GM23338 (cell line): ENCODE data around the gene SULT6B1. TPM values are rescaled to one million over a fixed set of nuclear protein-coding genes. Genes with fewer than 3 reads are reported as not detected.

Source experiments
- ATAC-seq: fragments of 200-7000 bp; cut with Tn5 transposase; 3 replicates; pipeline ENCODE4 v1.9.1; 2020
- DNase-seq: peaks from one replicate; pipeline ENCODE4 v3.0.0-alpha.2; 2015; ENCODE audit warnings: low spot score
- H2AFZ ChIP-seq: fragments of 200-600 bp; sonication (generic); 2 replicates; pipeline ENCODE4 v1.8.0; 2016; ENCODE audit warnings: antibody characterized with exemption, mild to moderate bottlenecking, moderate library complexity
- H3F3A ChIP-seq: fragments of 200-600 bp; sonication (generic); replicated peaks from 2 replicates; pipeline ENCODE4 v1.8.0; 2017; ENCODE audit warnings: antibody characterized with exemption, mixed run types, low read depth
- H3K27ac ChIP-seq: fragments of 200-600 bp; sonication (generic); 2 replicates; pipeline ENCODE4 v1.6.1; 2016; ENCODE audit warnings: low read depth
- H3K27me3 ChIP-seq: fragments of 200-600 bp; sonication (generic); 2 replicates; pipeline ENCODE4 v1.8.0; 2016; ENCODE audit warnings: mild to moderate bottlenecking, mixed run types, moderate library complexity; ENCODE audit not compliant: insufficient read depth
- H3K36me3 ChIP-seq: fragments of 200-600 bp; sonication (generic); 2 replicates; pipeline ENCODE4 v1.8.0; 2016; ENCODE audit warnings: mild to moderate bottlenecking; ENCODE audit not compliant: insufficient read depth
- H3K4me1 ChIP-seq: fragments of 200-600 bp; sonication (generic); 2 replicates; pipeline ENCODE4 v1.8.0; 2016; ENCODE audit warnings: mild to moderate bottlenecking, moderate library complexity; ENCODE audit not compliant: insufficient read depth
- H3K4me2 ChIP-seq: fragments of 200-600 bp; sonication (generic); 2 replicates; pipeline ENCODE4 v1.7.1; 2017; ENCODE audit warnings: mixed run types
- H3K4me3 ChIP-seq: fragments of 200-600 bp; sonication (generic); 2 replicates; pipeline ENCODE4 v1.6.1; 2016; ENCODE audit warnings: mixed run types
- H3K79me2 ChIP-seq: fragments of 200-600 bp; sonication (generic); replicated peaks from 2 replicates; pipeline ENCODE4 v1.8.0; 2017; ENCODE audit warnings: mild to moderate bottlenecking; ENCODE audit not compliant: insufficient read depth
- H3K9me2 ChIP-seq: fragments of 200-600 bp; sonication (generic); 2 replicates; pipeline ENCODE4 v1.8.0; 2017; ENCODE audit not compliant: insufficient read depth
- H4K20me1 ChIP-seq: fragments of 200-600 bp; sonication (generic); replicated peaks from 2 replicates; pipeline ENCODE4 v1.8.0; 2017; ENCODE audit warnings: mild to moderate bottlenecking; ENCODE audit not compliant: insufficient read depth
- H3K27ac Mint-ChIP-seq: 2 replicates; pipeline ENCODE4 v1.8.0; 2020; ENCODE audit warnings: inconsistent platforms, mild to moderate bottlenecking, moderate library complexity, mixed read lengths
- H3K27me3 Mint-ChIP-seq: 3 replicates; pipeline ENCODE4 v1.8.0; 2022; ENCODE audit warnings: low read depth, mild to moderate bottlenecking, moderate library complexity, mixed read lengths, inconsistent platforms; ENCODE audit not compliant: insufficient read depth, poor library complexity
- H3K36me3 Mint-ChIP-seq: 3 replicates; pipeline ENCODE4 v1.8.0; 2021; ENCODE audit warnings: low read depth, mild to moderate bottlenecking, inconsistent platforms, moderate library complexity, mixed read lengths
- H3K4me1 Mint-ChIP-seq: 3 replicates; pipeline ENCODE4 v1.8.0; 2020; ENCODE audit warnings: mild to moderate bottlenecking, inconsistent platforms, mixed read lengths
- H3K4me3 Mint-ChIP-seq: 3 replicates; pipeline ENCODE4 v1.8.0; 2021; ENCODE audit warnings: moderate library complexity, mild to moderate bottlenecking, inconsistent platforms, mixed read lengths
- H3K9me3 Mint-ChIP-seq: 3 replicates; pipeline ENCODE4 v1.8.0; 2020; ENCODE audit warnings: moderate library complexity, mild to moderate bottlenecking, inconsistent platforms, mixed read lengths
- CREB1 ChIP-seq: fragments of 250-450 bp; sonication (Bioruptor Pico); IDR thresholded peaks from 2 replicates; pipeline ENCODE4 v1.5.0; 2020; ENCODE audit warnings: low read depth, mild to moderate bottlenecking, moderate library complexity
- CTCF ChIP-seq, 2 experiments: fragments of 200-600 bp in 1 of 2; sonication (generic) in 1 of 2; conservative IDR thresholded peaks; 2 replicates each; pipeline versions ENCODE4 v1.5.1 to v1.6.1; 2016 to 2017; ENCODE audit warnings: antibody characterized with exemption in 2 of 2, low read depth in 2 of 2, mild to moderate bottlenecking in 2 of 2, moderate library complexity in 1 of 2
- ETS1 ChIP-seq: IDR thresholded peaks from 2 replicates; pipeline ENCODE4 v1.6.1; 2016; ENCODE audit warnings: antibody characterized with exemption
- EZH2 ChIP-seq: fragments of 200-600 bp; sonication (generic); IDR thresholded peaks from one replicate; pipeline ENCODE4 v1.8.0; 2017; ENCODE audit warnings: antibody characterized with exemption, mild to moderate bottlenecking, low read depth; ENCODE audit not compliant: unreplicated experiment
- EZH2phosphoT487 ChIP-seq: fragments of 200-600 bp; sonication (generic); IDR thresholded peaks from one replicate; pipeline ENCODE4 v1.8.1; 2018; ENCODE audit warnings: antibody characterized with exemption; ENCODE audit not compliant: unreplicated experiment
- JUNB ChIP-seq: IDR thresholded peaks from one replicate; pipeline ENCODE4 v1.6.1; 2016; ENCODE audit warnings: antibody characterized with exemption; ENCODE audit not compliant: unreplicated experiment
- NANOG ChIP-seq: IDR thresholded peaks from 2 replicates; pipeline ENCODE4 v1.6.1; 2016; ENCODE audit warnings: antibody characterized with exemption, borderline replicate concordance
- POLR2AphosphoS5 ChIP-seq: IDR thresholded peaks from 2 replicates; pipeline ENCODE4 v1.6.1; 2016; ENCODE audit warnings: antibody characterized with exemption, low read depth
- REST ChIP-seq: IDR thresholded peaks from one replicate; pipeline ENCODE4 v1.6.1; 2018; ENCODE audit warnings: antibody characterized with exemption; ENCODE audit not compliant: unreplicated experiment
- STAT1 ChIP-seq: IDR thresholded peaks from one replicate; pipeline ENCODE4 v1.6.1; 2016; ENCODE audit warnings: antibody characterized with exemption; ENCODE audit not compliant: unreplicated experiment
- ZNF114 ChIP-seq: fragments of 250-450 bp; sonication (Bioruptor Pico); IDR thresholded peaks from 2 replicates; pipeline ENCODE4 v1.5.0; 2020; ENCODE audit warnings: mild to moderate bottlenecking, moderate library complexity
- ZNF331 ChIP-seq: fragments of 250-450 bp; sonication (Bioruptor Pico); IDR thresholded peaks from 2 replicates; pipeline ENCODE4 v1.5.0; 2020; ENCODE audit warnings: low read depth, mild to moderate bottlenecking, moderate library complexity
- ZNF462 ChIP-seq: fragments of 250-450 bp; sonication (Bioruptor Pico); IDR thresholded peaks from 2 replicates; pipeline ENCODE4 v1.5.0; 2020; ENCODE audit warnings: mild to moderate bottlenecking, moderate library complexity
- polyA plus RNA-seq: library from polyadenylated mRNA; unstranded; fragments of >200 nt; fragmentation: Nextera tagmentation; extraction: Ambion mirVana; gene quantifications from 2 replicates; pipeline ENCODE4 v1.2.1, GENCODE V29; 2016
- total RNA-seq: library from RNA; depleted of rRNA; stranded (reverse); fragments of >200 nt; shearing (Covaris generic); gene quantifications from 2 replicates; pipeline ENCODE4 v1.2.3, GENCODE V29; 2014

The SULT6B1 gene
- total and polyA plus RNA-seq, 2 experiments from 2014 or later, result not detected

- Mint-ChIP-seq H3K27me3 (no peaks in the 10 kb centered on the region), H3K27ac (no peak overlapping the region), H3K9me3 (no peaks in the 10 kb centered on the region), H3K36me3 (peaks cover 53% of the 10 kb centered on the region), H3K4me1 (peaks cover 23% of the 10 kb centered on the region), H3K4me3 (no peak overlapping the region)
- Histone ChIP-seq H3K4me2 (peak overlapping the region; percentile 86), H3K36me3 (peaks cover 21% of the 10 kb centered on the region), H3K4me1 (peaks cover 45% of the 10 kb centered on the region), H3K79me2 (peaks cover 100% of the 10 kb centered on the region), H3F3A (peaks cover 20% of the 10 kb centered on the region), H4K20me1 (peaks cover 18% of the 10 kb centered on the region), H3K27ac (peak overlapping the region; percentile 76; the same call in 1 of the 2 replicates), H3K9me2 (peaks cover 5% of the 10 kb centered on the region; the same call in 1 of the 2 replicates), H3K27me3 (no peaks in the 10 kb centered on the region), H3K4me3 (peak overlapping the region; percentile 95), H2AFZ (peak overlapping the region; percentile 77; the same call in 1 of the 2 replicates)
- TF ChIP-seq STAT1 (no peak), ZNF462 (CRISPR knock-in tag) (no peak), NANOG (no peak), REST (no peak), ZNF114 (CRISPR knock-in tag) (no peak), CREB1 (CRISPR knock-in tag) (no peak), JUNB (no peak), CTCF (conservative IDR thresholded peaks at IDR 0.05; ENCODE audit: low read depth in 2 of 2) (no peak), EZH2 (no peak), ETS1 (no peak), ZNF331 (CRISPR knock-in tag) (no peak), POLR2AphosphoS5 (no peak), EZH2phosphoT487 (no peak)
- DNase-seq (peak; percentile 24), ATAC-seq (peak; percentile 30)
These were observed 43.9 kb upstream of the SULT6B1 start for GRCh38 chr2:37232131-37232933.
